IPS DF 4.7 (cell line): ENCODE measurements around the gene CABYR.

Experiments
- DNase-seq: peaks from one replicate; pipeline ENCODE4 v3.0.0-alpha.2; 2013; ENCODE audit warnings: low spot score; ENCODE audit errors: extremely low read depth

Gene CABYR

DNA sequence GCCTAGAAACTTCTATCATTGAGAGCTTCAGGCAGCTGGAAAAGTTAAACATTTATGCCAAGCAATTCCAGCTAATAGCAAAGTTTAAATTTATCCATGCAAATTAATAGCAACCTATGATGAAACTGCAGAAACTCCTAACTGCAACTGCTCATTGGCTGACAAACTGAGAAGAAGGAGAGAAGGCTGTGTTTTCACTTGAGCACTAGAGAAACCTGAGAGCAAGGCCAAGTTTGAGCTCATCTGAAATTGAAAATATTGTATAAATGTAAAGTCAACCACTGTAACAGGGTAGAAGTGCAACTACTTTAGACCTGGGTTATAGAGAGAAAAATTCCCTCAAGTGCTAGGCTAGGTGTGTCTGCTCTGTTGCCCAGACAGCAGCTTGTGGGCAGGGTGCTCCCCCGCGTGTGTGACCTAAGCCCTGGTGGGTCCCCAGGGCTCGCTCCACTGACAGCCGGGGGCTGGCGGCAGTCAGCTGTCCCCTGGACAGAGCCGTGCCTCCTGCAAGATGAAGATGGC lies 50.2 kb downstream of the CABYR start:
- DNase-seq: no peak

DNA sequence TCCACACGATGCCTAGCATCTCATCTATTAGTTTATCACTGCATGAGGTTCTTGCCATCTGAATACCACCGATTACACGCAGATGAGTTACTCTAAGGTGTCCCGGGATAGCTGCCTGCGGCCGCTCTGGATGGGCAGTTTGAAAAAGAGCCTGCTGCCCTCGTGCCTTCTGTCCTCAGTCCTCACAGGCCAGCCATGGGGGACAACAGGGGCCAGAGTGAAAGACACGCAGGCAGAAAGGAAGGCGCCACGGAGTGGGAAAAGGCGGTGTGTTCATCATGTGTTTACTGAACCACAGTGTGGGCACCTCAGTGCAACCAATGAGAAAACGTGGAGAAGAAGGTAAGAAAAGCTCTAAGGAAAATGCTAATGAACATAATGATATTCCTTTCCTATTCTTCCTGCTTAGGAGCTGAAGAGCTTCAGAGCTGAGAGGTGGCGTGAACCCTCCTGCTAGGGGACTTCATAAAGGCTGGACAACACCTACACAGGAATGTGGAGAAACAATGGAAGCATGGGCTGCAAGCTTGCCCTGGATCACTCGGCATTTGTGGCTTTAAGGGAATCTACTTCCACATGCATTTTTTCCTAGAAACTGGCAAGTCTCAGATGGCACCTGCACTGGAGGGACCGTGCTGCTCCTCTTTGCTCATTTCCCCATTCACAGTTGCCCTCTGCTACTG lies 50.9 kb downstream of the CABYR start:
- DNase-seq: no peak

DNA sequence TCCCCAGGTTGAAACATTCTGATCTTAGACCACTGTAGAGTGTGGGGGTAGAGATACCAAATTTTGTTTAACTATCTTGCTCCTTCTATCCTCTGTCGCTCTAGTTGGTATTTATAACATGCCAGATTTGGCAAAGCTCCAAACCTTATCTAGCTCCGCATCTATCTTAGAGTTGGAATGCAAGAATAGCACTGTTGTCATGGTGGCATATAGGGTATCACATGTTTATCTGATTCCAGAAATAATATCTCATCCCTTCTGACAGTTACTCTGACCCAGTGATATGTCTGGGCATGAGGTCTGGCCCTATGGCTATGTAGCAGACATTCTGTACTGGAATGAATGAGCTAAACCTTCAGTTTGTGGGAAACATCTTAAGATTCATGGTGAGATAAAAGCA lies 51.7 kb downstream of the CABYR start:
- no peak for DNase-seq

DNA sequence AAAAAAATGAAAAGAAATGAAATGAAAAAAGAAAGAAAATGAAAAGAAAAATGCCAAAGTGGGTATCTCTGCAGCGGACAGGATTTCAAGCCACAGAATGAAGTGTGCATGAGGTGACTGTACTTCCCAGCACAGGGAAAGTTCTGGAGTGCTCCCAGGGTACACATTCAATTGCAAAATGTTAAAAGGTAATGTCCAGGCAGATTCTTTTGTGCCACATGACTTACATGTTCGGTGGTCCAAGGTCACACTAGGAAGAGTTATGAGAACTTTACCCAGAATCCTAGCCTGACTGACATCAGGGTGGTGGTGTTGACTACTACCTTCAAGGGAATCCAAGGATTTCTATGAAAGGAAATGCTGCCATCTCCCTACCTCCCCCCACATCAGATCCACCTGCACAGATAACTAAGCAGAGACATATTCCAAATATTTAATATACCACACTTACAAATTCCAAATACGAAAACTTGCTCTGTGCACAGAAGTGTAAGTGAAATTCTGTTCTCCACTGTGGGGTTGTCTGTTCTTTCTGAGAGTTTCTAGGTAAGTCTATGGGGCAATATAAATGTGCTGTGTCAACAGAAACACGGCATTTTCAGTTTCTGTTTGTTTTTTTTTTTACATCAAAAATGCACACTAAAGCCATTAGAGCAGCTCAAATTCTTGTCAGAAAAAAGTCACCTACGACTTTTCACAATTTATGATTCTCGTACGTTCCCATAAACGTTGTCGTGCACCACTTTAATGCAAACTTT lies 56.6 kb downstream of the CABYR start:
- DNase-seq: no peak

DNA sequence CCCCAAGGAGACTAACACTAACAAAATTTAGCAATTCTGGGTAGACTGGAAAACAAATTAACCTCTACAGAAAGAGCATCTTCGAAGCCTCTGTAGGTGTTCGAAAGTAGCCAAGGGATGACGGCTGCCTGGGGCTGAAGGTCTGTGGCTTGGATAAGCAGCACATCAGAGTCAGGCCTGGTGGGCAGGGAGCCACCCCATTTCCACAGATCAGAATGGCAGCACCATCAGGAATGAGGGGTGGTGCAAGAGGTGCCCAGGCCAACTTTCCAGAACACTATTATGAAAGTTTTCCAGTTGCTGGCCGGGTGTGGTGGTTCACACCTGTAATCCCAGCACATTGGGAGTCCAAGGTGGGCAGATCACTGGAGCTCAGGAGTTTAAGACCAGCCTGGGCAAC lies 57.9 kb downstream of the CABYR start:
- DNase-seq: no peak

DNA sequence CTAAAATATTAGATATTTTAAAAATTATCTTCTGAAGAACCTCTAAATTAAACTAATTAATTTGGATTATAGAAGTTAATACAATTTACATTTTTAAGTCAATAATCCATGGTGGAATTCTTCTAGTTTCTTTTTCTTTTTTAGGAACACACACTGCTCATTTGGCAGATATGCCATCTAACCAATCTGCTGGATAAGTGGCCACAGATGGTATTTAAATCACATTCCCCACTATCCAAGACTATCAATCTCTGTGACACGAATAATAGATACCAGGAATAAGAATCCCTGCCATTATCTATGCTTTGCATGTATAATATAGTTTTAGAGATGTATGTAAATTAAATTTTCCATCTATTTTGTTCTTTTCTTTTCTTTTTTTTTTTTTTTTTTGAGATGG lies 58.5 kb downstream of the CABYR start:
- DNase-seq: no peak

DNA sequence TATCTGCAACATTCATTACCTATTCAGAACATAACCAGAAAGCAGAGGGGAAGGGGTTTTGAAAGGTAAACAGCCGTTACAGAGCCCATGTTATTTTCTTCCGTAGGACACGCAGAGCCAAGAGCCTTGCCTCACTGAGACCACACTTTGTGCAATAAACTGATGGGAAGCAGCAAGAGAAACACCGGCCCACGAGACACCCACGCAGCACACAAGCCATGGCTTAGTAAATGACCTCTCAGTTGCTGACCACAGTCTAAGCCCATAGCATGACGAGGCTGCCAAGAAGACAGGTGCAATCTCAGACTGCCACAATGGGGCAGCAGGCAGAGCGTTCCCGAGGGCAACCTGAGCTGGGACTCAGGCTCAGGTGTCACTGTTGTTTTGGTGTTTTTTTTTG lies 59.6 kb downstream of the CABYR start:
- no peak for DNase-seq

DNA sequence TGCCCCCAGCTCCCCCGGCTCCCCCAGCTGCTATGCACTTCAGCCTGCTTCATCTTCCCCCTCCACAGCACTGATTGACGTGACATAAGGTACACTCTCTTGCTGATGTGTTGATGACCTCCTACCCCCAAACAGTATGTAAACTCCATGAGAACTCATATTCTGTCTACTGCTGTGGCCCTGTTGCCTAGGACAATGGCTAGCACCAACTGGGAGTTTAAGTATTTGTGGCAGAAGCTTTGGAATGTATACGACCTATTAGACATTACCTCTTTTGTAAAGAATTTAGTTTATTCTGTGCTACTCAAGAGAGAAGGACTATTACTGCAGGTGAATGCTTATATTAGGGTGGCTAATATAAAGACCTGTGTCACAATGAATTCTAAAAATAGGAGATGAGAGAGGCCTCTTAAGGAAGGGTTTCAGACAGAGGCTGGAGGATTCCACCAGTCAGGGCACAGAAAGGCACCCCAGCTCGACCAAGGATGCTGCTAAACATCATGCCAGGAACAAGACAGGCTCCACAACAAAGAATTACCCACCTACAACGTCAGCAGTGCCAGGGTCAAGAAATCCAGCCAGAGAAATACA lies 60.6 kb downstream of the CABYR start:
- no peak for DNase-seq

DNA sequence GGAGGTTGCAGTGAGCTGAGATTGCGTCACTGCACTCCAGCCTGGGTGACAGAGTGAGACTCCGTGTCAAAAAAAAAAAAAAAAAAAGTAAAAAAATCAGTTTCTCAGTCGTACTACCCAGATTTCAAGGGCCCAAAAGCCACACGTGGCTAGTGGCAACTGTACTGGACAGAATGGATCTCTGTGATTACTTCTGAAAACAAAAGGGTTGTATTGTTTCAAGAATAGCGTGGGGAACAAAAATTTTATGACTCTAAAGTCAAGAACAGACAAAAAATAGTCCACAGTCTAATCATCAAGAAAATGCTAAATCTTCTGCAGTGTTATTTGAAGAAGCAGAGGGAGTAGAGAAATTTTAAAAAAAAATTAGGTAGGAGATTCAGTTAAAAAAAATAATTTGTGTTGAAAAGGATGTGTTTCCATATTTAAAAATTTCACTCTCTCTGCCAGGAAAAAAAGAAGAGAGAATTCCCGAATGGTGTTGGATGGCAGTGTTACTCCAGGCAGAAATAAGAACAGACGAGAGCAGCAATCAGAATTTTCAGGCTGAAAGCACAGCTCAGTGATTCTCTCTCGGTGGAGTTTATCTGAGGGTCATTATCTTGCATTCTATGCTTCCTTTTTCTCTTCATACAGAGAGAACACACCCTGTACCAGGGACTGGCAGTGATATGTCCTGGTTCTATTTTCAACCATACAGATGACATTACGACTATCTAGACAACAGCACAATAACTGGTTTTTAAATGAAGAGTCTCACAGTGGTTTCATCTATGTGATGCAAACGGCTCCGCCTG lies 61.8 kb downstream of the CABYR start:
- no peak for DNase-seq

DNA sequence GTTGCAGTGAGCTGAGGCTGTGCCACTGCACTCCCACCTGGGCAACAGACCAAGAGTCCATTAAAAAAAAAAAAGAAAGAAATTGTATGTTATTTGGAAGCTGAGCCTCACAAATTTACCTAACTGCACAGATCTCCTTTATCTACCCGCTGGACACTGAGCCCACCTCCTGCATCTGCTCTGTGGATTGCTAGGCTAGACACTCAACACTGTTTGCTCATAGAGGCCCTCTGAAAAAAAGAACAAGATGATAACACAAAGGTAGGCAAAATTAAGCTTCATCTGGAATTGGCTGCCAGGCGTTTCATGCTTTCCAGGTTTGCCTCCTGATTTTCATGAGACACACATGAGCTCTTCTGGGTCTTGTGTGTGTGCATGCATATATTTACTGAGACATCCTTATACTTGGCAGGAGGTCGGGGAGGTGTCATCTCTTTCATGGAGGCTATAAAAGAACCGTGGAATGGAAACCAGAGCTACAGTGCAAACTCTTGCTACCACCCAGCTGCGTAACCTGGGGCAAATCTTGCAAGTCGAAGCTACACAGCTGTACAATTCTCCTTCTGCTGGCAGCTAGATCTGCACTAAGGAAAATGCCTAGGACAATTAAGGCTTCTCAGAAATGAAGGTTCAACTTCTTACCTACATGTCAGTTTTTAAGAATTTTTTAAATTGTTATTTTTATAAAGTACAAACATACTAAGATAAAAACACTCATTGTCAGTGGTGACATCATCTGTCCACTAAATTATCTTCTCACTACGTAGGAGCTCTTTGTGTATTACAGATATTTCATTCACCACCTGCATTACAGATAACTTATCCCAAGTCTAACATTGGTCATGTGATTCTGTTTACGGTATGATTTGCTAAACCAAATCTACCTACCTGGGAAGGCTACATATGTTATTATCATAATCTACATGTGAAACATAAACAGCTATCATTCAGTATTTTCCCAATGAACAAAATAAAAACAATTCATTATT lies 63.1 kb downstream of the CABYR start:
- no peak for DNase-seq

DNA sequence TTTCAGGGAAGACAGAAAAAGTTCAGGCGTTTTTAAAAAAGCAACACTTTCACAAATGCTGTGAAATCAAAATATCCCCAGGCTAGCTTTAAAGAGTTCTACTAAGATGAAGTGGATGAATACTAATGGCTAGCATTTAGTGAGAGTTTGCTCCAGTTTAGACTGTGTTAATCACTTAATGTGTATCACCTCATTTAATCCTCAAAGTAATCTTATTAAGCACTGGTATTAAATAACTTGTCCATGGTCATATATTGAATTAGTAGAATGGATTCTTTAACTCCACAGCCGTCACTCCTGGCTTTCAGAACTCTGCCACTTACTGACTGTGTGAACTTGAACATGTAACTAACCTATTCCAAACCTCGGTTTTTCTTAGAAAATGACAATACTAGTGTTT lies 66.0 kb downstream of the CABYR start:
- DNase-seq: no peak

DNA sequence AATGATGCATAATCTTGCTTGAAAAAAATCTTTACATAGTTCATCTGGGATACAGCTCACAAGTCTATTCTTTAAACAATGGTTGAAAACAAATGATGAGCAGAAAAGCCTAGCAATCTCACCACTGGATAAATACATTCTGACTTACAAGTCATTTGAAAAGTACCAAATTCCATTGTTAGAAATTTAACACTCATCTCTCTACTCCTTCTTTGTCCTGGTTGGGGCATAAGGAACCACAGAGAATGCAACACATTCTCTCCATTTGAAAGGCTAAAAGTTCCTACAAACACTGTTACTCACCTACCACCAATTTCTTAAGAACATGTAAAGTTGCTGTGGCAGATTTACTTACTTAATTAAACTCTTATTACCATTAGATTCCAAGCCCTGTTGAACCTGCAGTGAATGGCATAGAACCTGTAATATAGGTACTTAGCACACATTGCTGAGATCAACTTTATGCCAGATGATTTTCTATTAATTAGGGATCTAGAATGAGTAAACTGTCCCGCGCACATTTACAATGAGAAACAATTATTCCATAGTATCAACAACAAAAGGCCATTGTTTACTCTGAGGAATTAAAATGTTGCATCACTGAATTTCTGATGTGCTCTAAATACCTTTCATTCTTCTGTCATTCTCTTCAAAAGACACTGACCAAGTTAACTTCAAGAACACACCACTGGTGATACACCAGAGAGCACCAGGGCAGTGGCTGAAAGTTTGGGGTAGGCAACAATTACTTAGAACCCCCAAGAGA lies 69.6 kb downstream of the CABYR start:
- DNase-seq: no peak

DNA sequence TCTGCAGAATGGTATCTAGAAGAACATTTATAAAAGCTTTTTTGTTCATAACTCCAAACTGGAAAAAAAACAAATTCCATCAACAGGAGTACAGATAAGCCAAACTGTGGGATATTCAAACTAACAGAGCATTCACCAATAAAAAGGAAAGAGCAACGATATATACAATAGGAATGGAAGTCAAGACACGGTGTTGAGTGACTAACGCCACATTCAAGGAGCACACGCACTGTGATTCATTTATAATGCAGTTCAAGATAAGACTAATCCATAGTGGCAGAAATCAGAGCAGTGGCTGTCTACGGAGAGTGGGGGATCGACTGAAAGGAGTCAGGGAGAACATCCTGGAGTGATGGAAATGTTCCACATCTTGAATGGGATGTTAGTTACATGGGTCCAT lies 70.7 kb downstream of the CABYR start:
- no peak for DNase-seq
